Neutrophil (primary cell): ENCODE data around the gene ZBTB47.

Experiments
- H3K27ac ChIP-seq: fragments of 200-600 bp; sonication (generic); 2 replicates; pipeline ENCODE4 v1.5.1; 2016; ENCODE audit warnings: mild to moderate bottlenecking, moderate library complexity
- H3K27me3 ChIP-seq: fragments of 200-600 bp; sonication (generic); 2 replicates; pipeline ENCODE4 v1.6.0; 2016; ENCODE audit warnings: mild to moderate bottlenecking
- H3K36me3 ChIP-seq: fragments of 200-600 bp; sonication (generic); 2 replicates; pipeline ENCODE4 v1.5.1; 2017
- H3K4me1 ChIP-seq, 2 experiments: fragments of 200-600 bp in 1 of 2; sonication (generic) in 1 of 2; 1 replicate in 1 of 2; 2 replicates in 1 of 2; pipeline versions ENCODE4 v1.5.1 to v1.6.1; 2013 to 2016; ENCODE audit warnings: low read depth in 1 of 2, low read length in 1 of 2, mild to moderate bottlenecking in 1 of 2, moderate library complexity in 1 of 2; ENCODE audit not compliant: control insufficient read depth in 1 of 2, insufficient read depth in 1 of 2
- H3K4me3 ChIP-seq, 2 experiments: fragments of 200-600 bp in 1 of 2; sonication (generic) in 1 of 2; 1 replicate in 1 of 2; 2 replicates in 1 of 2; pipeline ENCODE4 v1.5.1; 2013 to 2016; ENCODE audit warnings: low read depth in 1 of 2, low read length in 1 of 2, mild to moderate bottlenecking in 1 of 2, moderate library complexity in 1 of 2
- H3K9me3 ChIP-seq: fragments of 200-600 bp; sonication (generic); 2 replicates; pipeline ENCODE4 v1.5.1; 2016
- TF ChIP-seq, protein P1 (sequence below): fragments of 200-600 bp; sonication (generic); IDR thresholded peaks from 2 replicates; pipeline ENCODE4 v1.5.1; 2016; ENCODE audit warnings: antibody characterized with exemption

ZBTB47 gene

DNA sequence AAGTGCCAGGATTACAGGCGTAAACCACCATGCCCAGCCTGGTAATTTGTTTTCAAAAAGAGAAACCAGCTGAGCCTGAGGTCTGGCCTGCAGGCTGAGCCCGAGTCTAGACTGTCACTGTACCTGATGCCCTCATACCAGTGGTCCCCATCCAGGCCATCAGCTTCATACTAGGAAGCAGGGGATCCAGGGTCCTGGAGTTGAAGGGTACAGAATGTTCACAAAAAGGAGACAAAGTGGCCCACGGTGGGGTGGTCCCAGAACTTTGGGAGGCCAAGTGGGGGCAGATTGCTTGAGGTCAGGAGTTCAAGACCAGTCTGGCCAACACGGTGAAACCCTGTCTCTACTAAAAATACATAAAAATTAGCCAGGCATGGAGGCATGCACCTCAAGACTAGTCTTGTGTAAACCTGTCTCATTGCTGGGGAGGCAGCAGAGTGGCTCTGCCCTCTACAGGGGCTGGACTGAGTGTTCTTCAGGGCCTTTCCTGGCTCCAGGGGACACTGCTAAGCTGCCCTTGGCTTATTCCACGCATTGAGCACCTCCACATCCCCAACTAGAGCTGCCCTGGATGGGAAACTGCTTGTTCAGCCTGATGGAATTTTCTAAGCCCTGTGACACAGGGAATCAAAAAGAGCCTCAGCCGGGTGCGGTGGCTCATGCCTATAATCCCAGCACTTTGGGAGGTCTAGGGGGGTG lies 57.0 kb downstream of the ZBTB47 start:
- Histone ChIP-seq H3K4me1 (no peaks in the 10 kb centered on the region), H3K27ac (no peak overlapping the region), H3K9me3 (no peaks in the 10 kb centered on the region), H3K27me3 (no peaks in the 10 kb centered on the region), H3K4me3 (no peak overlapping the region), H3K36me3 (no peaks in the 10 kb centered on the region)
- TF ChIP-seq, protein P1, sequence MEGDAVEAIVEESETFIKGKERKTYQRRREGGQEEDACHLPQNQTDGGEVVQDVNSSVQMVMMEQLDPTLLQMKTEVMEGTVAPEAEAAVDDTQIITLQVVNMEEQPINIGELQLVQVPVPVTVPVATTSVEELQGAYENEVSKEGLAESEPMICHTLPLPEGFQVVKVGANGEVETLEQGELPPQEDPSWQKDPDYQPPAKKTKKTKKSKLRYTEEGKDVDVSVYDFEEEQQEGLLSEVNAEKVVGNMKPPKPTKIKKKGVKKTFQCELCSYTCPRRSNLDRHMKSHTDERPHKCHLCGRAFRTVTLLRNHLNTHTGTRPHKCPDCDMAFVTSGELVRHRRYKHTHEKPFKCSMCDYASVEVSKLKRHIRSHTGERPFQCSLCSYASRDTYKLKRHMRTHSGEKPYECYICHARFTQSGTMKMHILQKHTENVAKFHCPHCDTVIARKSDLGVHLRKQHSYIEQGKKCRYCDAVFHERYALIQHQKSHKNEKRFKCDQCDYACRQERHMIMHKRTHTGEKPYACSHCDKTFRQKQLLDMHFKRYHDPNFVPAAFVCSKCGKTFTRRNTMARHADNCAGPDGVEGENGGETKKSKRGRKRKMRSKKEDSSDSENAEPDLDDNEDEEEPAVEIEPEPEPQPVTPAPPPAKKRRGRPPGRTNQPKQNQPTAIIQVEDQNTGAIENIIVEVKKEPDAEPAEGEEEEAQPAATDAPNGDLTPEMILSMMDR, result no peak

DNA sequence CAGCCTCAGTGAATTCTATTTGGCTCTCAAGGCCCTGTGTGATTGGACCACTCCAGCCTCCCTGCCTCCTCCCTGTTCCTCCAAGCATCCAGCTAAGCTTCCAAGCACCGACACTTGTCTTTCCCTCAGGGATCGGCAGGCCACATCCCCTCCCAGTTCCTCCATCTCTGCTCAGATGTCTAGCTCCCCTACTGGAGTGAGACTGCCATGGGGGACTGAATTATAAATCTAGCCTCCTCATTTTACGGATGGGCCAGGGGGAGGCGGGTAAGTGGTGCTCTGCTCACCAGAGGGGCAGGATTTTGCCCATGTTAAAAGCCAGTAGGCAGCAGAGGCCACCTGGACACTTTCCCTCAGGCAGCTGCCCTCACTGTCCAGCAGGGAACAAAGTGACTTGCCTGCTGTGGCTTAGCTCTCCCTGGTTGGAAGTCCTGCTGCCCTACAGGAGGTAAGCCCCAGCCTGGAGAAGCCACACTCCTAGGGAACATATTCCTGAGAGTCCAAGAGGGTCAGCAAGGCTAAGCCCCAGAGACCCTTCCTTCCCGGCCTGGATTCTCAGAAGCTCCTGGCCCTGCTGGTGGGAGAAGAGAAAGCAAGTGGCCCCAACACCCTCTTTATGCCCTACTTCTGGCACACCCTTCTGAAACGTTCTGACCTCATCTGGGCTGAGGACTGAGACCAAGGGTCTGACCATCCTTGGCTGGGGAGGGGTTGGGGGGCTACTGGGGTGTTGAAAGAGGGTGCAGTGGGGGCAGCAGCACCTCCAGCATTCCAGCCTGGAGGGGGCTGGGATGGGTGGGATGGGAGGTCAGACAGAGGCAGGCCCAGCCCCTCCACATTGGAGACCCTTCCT lies 58.2 kb downstream of the ZBTB47 start:
- H3K9me3 ChIP-seq, result no peaks in the 10 kb centered on the region
- no peaks in the 10 kb centered on the region for H3K4me1 ChIP-seq
- no peak overlapping the region for H3K4me3 ChIP-seq
- no peaks in the 10 kb centered on the region for H3K27me3 ChIP-seq
- TF ChIP-seq, protein P1, result no peak
- no peaks in the 10 kb centered on the region for H3K36me3 ChIP-seq
- H3K27ac ChIP-seq, result no peak overlapping the region

DNA sequence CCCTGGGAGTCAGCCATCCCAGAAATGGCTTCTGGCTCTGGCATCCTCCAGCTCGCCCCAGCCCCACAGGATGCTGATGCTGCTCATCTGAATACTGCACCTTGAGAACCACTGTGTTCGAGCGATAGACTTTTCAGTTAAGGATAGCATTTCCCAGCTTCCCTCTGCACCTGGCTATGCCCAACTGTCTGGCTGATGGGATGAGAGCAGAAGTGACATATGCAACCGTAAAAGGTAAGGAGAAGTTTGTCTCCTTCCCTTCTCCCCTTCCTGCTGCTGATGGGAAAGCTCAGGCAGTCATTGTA lies 58.8 kb downstream of the ZBTB47 start:
- TF ChIP-seq, protein P1, result no peak
- H3K4me3 ChIP-seq, result no peak overlapping the region
- H3K36me3 ChIP-seq, result no peaks in the 10 kb centered on the region
- no peaks in the 10 kb centered on the region for H3K27me3 ChIP-seq
- no peak overlapping the region for H3K27ac ChIP-seq
- no peaks in the 10 kb centered on the region for H3K9me3 ChIP-seq
- H3K4me1 ChIP-seq, result peaks cover 0 to 4% of the 10 kb centered on the region in 2 experiments

DNA sequence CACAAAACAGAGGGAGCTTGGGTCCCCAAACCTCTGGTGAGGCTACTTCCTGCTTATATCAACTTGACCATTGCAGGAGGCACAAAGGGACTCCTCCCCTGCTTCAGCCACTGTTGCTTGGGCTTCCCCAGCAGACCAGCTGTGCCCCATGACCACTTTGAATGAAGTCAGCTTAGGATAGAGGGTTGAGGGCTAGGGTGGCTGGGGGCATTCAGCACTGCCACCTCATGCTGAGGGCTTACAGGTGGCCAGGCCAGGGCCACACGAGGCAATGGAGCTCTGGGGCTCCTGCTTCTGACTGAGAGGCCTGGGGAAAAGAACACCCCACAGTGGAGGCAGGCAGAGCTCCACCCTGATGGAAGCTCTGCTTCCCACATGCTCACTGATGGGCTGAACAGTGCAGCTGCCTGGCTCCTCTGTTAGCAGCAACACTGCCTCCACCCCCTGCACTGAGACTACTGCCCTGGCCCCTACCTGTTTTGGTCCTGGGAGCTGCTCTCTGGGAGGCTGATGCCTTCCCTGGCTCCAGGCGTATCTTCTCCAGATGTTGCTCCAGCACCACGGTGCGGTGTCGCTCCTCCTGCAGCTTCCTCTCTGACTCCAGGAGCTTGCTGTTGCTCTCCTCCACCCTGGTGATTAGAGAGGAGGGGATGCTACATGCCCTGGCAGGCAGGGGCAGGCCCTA lies 59.3 kb downstream of the ZBTB47 start:
- TF ChIP-seq, protein P1, result no peak
- Histone ChIP-seq H3K4me1 (peaks cover 5 to 9% of the 10 kb centered on the region in 2 experiments), H3K4me3 (no peak overlapping the region), H3K27ac (no peak overlapping the region), H3K36me3 (no peaks in the 10 kb centered on the region), H3K27me3 (no peaks in the 10 kb centered on the region), H3K9me3 (no peaks in the 10 kb centered on the region)

DNA sequence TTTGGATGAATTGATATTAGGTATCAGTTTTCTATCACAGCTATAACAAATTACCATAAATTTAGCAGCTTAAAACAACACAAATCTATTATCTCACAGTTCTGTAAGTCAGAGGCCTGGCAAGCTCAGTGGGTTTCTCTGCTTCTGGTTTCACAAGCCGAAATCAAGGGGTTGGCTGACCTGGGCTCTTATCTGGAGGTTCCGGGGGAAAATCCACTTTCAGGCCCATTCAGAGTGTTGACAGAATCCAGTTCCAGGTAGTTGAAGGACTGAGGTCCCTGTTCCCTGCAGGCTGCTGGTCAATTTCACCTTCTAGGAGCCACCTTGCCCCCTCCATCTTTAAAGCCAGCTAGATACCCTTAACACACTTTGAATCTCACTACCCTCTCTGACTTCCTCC lies 60.2 kb downstream of the ZBTB47 start:
- Histone ChIP-seq H3K27ac (no peak overlapping the region), H3K36me3 (no peaks in the 10 kb centered on the region), H3K4me3 (no peak overlapping the region), H3K9me3 (no peaks in the 10 kb centered on the region), H3K4me1 (peaks cover 6 to 12% of the 10 kb centered on the region in 2 experiments), H3K27me3 (no peaks in the 10 kb centered on the region)
- TF ChIP-seq, protein P1, result no peak
